Measurements from ENCODE around the gene PYROXD2. TPM values are rescaled to one million over a fixed set of nuclear protein-coding genes. Genes with fewer than 3 reads are reported as not detected.

Gene PYROXD2
- total and polyA plus RNA-seq, 10 of the 15 experiments (the other 5 are each of a cell fraction or from before 2014, with no cell fraction given) = 4.8 to 15.8 (median 11.1) TPM

GRCh38 chr10:98411166-98411565 is 3.8 kb downstream of the PYROXD2 start:
- H3K9me3 ChIP-seq (replicated peaks; ENCODE audit: control insufficient read depth, insufficient read depth, low read length) = no peaks in the 10 kb centered on the region
- BruUV-seq (replicated peaks) = no TSS peak
- in situ Hi-C loops (cut with MboI) = no loop called here
- H3K4me1 ChIP-seq (ENCODE audit: control insufficient read depth, insufficient read depth, low read length) = peaks cover 28% of the 10 kb centered on the region
- H2AFZ ChIP-seq (ENCODE audit: control insufficient read depth, low read depth, low read length) = no peak overlapping the region
- ChIA-PET SMC1A (ENCODE audit: uncharacterized antibody, unreplicated experiment) (interaction anchor here (1.2 kb wide), 2 partner anchors 12 to 71 kb away, joined by 4 to 5 read pairs; no protein-coding TSS in a partner anchor), CTCF (interaction anchor here (2.8 kb wide), 1 partner anchor 14 kb away, joined by 16 read pairs; no protein-coding TSS in a partner anchor), POLR2A (interaction anchor here (1.2 kb wide), 1 partner anchor 12 kb away, joined by 4 read pairs; no protein-coding TSS in a partner anchor), RAD21 (ENCODE audit: unreplicated experiment) (no interaction called here)
- H3K27ac ChIP-seq (ENCODE audit: control insufficient read depth, insufficient read depth) = no peak overlapping the region
- no peaks in the 10 kb centered on the region for H3K36me3 ChIP-seq (ENCODE audit: control insufficient read depth in 2 of 2, insufficient read depth in 2 of 2, low read length in 1 of 2)
- FAIRE-seq = no peak
- DNase-seq (ENCODE audit: low read depth, low spot score) = no peak
- intact Hi-C loops (cut with micrococcal nuclease; ENCODE audit: unreplicated experiment) = no loop called here
- H3K9ac ChIP-seq (ENCODE audit: control insufficient read depth, insufficient read depth, low read length) = no peak overlapping the region
- no peaks in the 10 kb centered on the region for H3K27me3 ChIP-seq (replicated peaks in 1 of 2; ENCODE audit: control insufficient read depth in 2 of 2, insufficient read depth in 2 of 2, low read length in 1 of 2)
- no peaks in the 10 kb centered on the region for H4K20me1 ChIP-seq (ENCODE audit: control insufficient read depth, insufficient read depth)
- ATAC-seq = no peak
- TF ChIP-seq MLLT1 (IDR thresholded peaks at IDR 0.05) (0 out of 2 replicates have a peak, but pooled peaks have one; percentile 42), MTA3 (IDR thresholded peaks at IDR 0.05; ENCODE audit: borderline replicate concordance, low read length) (no peak)
- no peak overlapping the region for H3K4me3 ChIP-seq
- 86% methylated on average over 11 of the region's 11 CpGs for WGBS (ENCODE audit: insufficient coverage, insufficient replicate concordance, low lambda C conversion rate, missing lambda C conversion rate)
- no peak overlapping the region for H3K4me2 ChIP-seq (ENCODE audit: control insufficient read depth, insufficient read depth)
- H3K79me2 ChIP-seq (ENCODE audit: control insufficient read depth, insufficient read depth, low read length) = no peaks in the 10 kb centered on the region

- no peaks in the 10 kb centered on the region for H3K9me3 ChIP-seq (replicated peaks; ENCODE audit: control insufficient read depth, insufficient read depth, low read length)
- WGBS (ENCODE audit: insufficient coverage, insufficient replicate concordance, low lambda C conversion rate, missing lambda C conversion rate) = 84% methylated on average over 10 of the region's 10 CpGs
- no peaks in the 10 kb centered on the region for H4K20me1 ChIP-seq (ENCODE audit: control insufficient read depth, insufficient read depth)
- POLR2A ChIA-PET = interaction anchor here (1.2 kb wide), 1 partner anchor 12 kb away, joined by 4 read pairs; no protein-coding TSS in a partner anchor
- no peaks in the 10 kb centered on the region for H3K36me3 ChIP-seq (ENCODE audit: control insufficient read depth in 2 of 2, insufficient read depth in 2 of 2, low read length in 1 of 2)
- H2AFZ ChIP-seq (ENCODE audit: control insufficient read depth, low read depth, low read length) = no peak overlapping the region
- intact Hi-C loops (cut with micrococcal nuclease; ENCODE audit: unreplicated experiment) = no loop called here
- peaks cover 28% of the 10 kb centered on the region for H3K4me1 ChIP-seq (ENCODE audit: control insufficient read depth, insufficient read depth, low read length)
- CTCF ChIA-PET = interaction anchor here (1.4 to 2.8 kb wide), 2 partner anchors 15 to 836 kb away, joined by 5 to 16 read pairs; no protein-coding TSS in a partner anchor
- no peak overlapping the region for H3K9ac ChIP-seq (ENCODE audit: control insufficient read depth, insufficient read depth, low read length)
- FAIRE-seq = no peak
- RAD21 ChIA-PET (ENCODE audit: unreplicated experiment) = no interaction called here
- in situ Hi-C loops (cut with MboI) = no loop called here
- H3K27ac ChIP-seq (ENCODE audit: control insufficient read depth, insufficient read depth) = no peak overlapping the region
- no peak for ATAC-seq
- SMC1A ChIA-PET (ENCODE audit: uncharacterized antibody, unreplicated experiment) = interaction anchor here (1.2 kb wide), 1 partner anchor 12 kb away, joined by 4 read pairs; no protein-coding TSS in a partner anchor
- no peak for DNase-seq (ENCODE audit: low read depth, low spot score)
- no peaks in the 10 kb centered on the region for H3K27me3 ChIP-seq (replicated peaks in 1 of 2; ENCODE audit: control insufficient read depth in 2 of 2, insufficient read depth in 2 of 2, low read length in 1 of 2)
- no peaks in the 10 kb centered on the region for H3K79me2 ChIP-seq (ENCODE audit: control insufficient read depth, insufficient read depth, low read length)
- no peak overlapping the region for H3K4me3 ChIP-seq
- no peak overlapping the region for H3K4me2 ChIP-seq (ENCODE audit: control insufficient read depth, insufficient read depth)
- TF ChIP-seq PML (IDR thresholded peaks at IDR 0.05; ENCODE audit: low read length) (no peak), WRNIP1 (IDR thresholded peaks at IDR 0.05; ENCODE audit: borderline replicate concordance, low read depth, low read length) (no peak), HDAC6 (IDR thresholded peaks at IDR 0.05; ENCODE audit: unreplicated experiment) (no peak), ATF7 (IDR thresholded peaks at IDR 0.05; ENCODE audit: low read depth) (no peak), JUND (IDR thresholded peaks at IDR 0.05; ENCODE audit: low read depth, low read length) (no peak), KDM1A (IDR thresholded peaks at IDR 0.05; ENCODE audit: borderline replicate concordance) (no peak), SUPT20H (IDR thresholded peaks at IDR 0.05; ENCODE audit: borderline replicate concordance, control insufficient read depth, low read depth, low read length) (no peak), ZNF274 (IDR thresholded peaks at IDR 0.05; ENCODE audit: insufficient read depth, insufficient read length) (no peak), GATAD2B (conservative IDR thresholded peaks at IDR 0.05; ENCODE audit: low read depth) (no peak), NBN (IDR thresholded peaks at IDR 0.05) (no peak), ZZZ3 (IDR thresholded peaks at IDR 0.05; ENCODE audit: control insufficient read depth, insufficient read length, low read depth) (no peak), PKNOX1 (IDR thresholded peaks at IDR 0.05) (no peak), HDGF (IDR thresholded peaks at IDR 0.05) (no peak)
- BruUV-seq (replicated peaks) = no TSS peak
These were observed 4.2 kb downstream of the PYROXD2 start for GRCh38 chr10:98410759-98411158.

Data from GM12878 (cell line).